Prostate gland (tissue), 2 donors: Measurements from ENCODE around the gene FRRS1L. TPM values are rescaled to one million over a fixed set of nuclear protein-coding genes. Genes with fewer than 3 reads are reported as not detected.
A peak's percentile ranks its signal among the peaks of the same experiment; 100 is the strongest.

Experiments used
- DNase-seq: peaks from one replicate; pipeline ENCODE4 v3.0.0-alpha.2; 2019; ENCODE audit warnings: low spot score
- H3K27ac ChIP-seq, 2 donors: fragments of 200-600 bp; sonication (generic); 2 replicates each; pipeline ENCODE4 v1.5.1; 2017 to 2019
- H3K27me3 ChIP-seq: fragments of 200-600 bp; sonication (generic); replicated peaks from 2 replicates; pipeline ENCODE4 v1.5.1; 2019; ENCODE audit not compliant: insufficient read depth
- H3K36me3 ChIP-seq, 2 donors: fragments of 200-600 bp; sonication (generic); 1 replicate in 1 of 2; 2 replicates in 1 of 2; pipeline versions ENCODE4 v1.5.1 to v1.8.1; 2017 to 2019
- H3K4me1 ChIP-seq: fragments of 200-600 bp; sonication (generic); replicated peaks from 2 replicates; pipeline ENCODE4 v1.5.1; 2019
- H3K4me3 ChIP-seq, 2 donors: fragments of 200-600 bp; sonication (generic); 2 replicates each; pipeline ENCODE4 v1.5.1; 2017 to 2019
- H3K9me3 ChIP-seq: fragments of 200-600 bp; sonication (generic); 2 replicates; pipeline ENCODE4 v1.5.1; 2017
- POLR2A ChIP-seq: fragments of 450-650 bp; IDR thresholded peaks from one replicate; pipeline ENCODE4 v1.6.1; 2016; ENCODE audit warnings: antibody characterized with exemption, mild to moderate bottlenecking
- POLR2AphosphoS5 ChIP-seq: sonication (generic); formaldehyde crosslinking; IDR thresholded peaks from one replicate; pipeline ENCODE4 v1.6.1; 2017; ENCODE audit warnings: antibody characterized with exemption
- WGBS: methylation state at CpG from one replicate; pipeline ENCODE4 v1.1.5; 2018; 5-methylcytosine and 5-hydroxymethylcytosine counted together
- intact Hi-C: fragments of 100-400 bp; cut with DNase I; formaldehyde crosslinking; loops from one replicate; pipeline ENCODE4 v1.14.2; 2022
- total RNA-seq, 2 donors: library from RNA; depleted of rRNA; stranded (reverse); fragments of >200 nt; gene quantifications; one replicate each; pipeline ENCODE4 v1.1.0, GENCODE V29; 2016
- TF ChIP-seq, protein P1 (sequence below), 4 experiments: fragments of 200-600 bp in 2 of 4; fragments of 450-650 bp in 2 of 4; sonication (generic) in 2 of 4; IDR thresholded peaks; 1 replicate in 3 of 4; 2 replicates in 1 of 4; pipeline ENCODE4 v1.5.1; 2016 to 2019; ENCODE audit warnings: antibody characterized with exemption in 4 of 4, mild to moderate bottlenecking in 2 of 4, moderate library complexity in 2 of 4

The FRRS1L gene
- total RNA-seq, 2 donors from 2014 or later: 1.6 to 11.9 TPM

DNA sequence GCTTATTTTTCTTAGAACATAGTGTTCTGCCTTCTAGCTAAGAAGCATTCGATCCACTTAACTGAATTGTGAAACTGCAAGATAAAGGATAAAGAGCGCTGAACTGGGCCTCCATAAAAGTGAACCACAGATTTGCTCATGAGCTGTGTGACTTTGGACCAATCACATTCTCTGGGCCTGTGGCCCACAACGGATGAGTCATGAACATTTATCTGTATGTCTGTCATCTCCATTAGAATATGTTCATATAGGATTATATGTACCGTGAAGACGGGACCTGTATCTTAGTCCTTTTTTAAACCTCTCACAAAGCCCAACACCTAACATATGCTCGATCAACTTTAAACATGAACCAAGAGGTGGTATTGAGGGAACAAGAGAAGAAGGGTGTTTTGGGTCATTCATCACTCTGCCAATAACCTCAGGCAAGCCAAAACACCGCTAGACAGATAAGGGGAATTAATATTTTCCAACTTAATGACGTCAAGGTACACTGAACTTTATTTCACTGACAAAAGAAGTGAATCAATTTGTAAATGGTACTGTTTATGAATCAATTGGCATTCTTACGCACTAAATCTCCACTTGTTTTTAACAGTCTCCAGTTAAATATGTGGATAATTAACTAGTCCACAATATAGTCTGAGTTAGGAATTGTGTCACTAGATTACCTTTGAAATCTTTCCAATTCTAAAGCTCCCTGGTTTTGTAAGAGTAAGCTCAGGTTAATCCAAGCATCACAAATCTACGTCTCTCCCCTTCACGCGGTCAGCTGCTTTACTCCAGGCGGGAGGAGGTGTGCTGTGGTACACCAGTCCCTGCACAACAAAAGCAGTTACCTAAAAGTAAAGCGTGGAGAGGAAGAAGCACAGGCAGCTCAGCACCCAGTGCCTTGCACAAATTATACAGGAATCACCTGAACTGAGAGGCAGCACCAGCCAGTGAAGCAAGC is 48.9 kb downstream of the FRRS1L start:
- Histone ChIP-seq H3K36me3 (no peaks in the 10 kb centered on the region), H3K9me3 (no peaks in the 10 kb centered on the region), H3K4me3 (peak overlapping the region; percentile 68 to 90), H3K27ac (peak overlapping the region; percentile 80 to 83), H3K27me3 (no peaks in the 10 kb centered on the region), H3K4me1 (peaks cover 4% of the 10 kb centered on the region)
- WGBS: 17% methylated on average over 14 of the region's 14 CpGs
- DNase-seq: no peak
- TF ChIP-seq, protein P1, sequence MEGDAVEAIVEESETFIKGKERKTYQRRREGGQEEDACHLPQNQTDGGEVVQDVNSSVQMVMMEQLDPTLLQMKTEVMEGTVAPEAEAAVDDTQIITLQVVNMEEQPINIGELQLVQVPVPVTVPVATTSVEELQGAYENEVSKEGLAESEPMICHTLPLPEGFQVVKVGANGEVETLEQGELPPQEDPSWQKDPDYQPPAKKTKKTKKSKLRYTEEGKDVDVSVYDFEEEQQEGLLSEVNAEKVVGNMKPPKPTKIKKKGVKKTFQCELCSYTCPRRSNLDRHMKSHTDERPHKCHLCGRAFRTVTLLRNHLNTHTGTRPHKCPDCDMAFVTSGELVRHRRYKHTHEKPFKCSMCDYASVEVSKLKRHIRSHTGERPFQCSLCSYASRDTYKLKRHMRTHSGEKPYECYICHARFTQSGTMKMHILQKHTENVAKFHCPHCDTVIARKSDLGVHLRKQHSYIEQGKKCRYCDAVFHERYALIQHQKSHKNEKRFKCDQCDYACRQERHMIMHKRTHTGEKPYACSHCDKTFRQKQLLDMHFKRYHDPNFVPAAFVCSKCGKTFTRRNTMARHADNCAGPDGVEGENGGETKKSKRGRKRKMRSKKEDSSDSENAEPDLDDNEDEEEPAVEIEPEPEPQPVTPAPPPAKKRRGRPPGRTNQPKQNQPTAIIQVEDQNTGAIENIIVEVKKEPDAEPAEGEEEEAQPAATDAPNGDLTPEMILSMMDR (IDR thresholded peaks at IDR 0.05): no peak
- TF ChIP-seq POLR2A (no peak), POLR2AphosphoS5 (no peak)
- intact Hi-C loops: loop anchor here (2.0 to 5.0 kb wide), 2 partner anchors 105 to 186 kb away; partner anchors contain the start of genes ABITRAM, CTNNAL1 and ELP1

DNA sequence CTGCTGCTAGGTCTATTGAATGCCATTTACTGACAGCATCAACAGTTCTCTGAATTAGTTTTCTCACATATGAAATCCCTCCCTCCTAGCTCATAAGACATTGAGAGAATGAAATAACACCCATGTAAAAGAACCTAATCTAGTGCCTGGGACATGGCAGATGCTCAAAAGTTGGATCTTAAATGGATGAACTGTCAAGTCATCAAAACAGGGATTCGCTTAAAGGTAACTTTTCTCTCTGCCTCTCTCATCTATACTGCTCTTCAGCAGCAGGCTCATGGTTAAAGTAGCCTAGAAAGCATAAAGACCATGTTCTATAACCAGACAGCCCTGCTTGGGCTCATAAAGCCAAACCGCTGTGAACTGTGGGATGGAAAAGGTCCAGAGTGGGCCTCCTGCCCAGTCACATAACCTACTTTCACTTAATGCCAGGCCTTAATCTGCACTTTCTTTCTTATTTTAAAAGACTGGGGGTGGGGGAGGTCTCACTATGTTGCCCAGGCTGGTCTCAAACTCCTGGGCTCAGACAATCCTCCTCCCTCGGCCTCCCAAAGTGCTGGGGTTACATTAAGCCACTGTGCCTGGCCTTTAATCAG is 51.0 kb downstream of the FRRS1L start:
- no peaks in the 10 kb centered on the region for H3K9me3 ChIP-seq
- DNase-seq: no peak
- peaks cover 4% of the 10 kb centered on the region for H3K4me1 ChIP-seq
- H3K27ac ChIP-seq: no peak overlapping the region
- intact Hi-C loops: loop anchor here (5.0 kb wide), 1 partner anchor 184 kb away; the partner anchor contains the start of genes ABITRAM and ELP1
- no peak for TF ChIP-seq POLR2A
- TF ChIP-seq, protein P1 (IDR thresholded peaks at IDR 0.05): no peak
- TF ChIP-seq POLR2AphosphoS5: no peak
- no peaks in the 10 kb centered on the region for H3K36me3 ChIP-seq
- H3K4me3 ChIP-seq: no peak overlapping the region
- no peaks in the 10 kb centered on the region for H3K27me3 ChIP-seq
- 65% methylated on average over 3 of the region's 3 CpGs for WGBS

DNA sequence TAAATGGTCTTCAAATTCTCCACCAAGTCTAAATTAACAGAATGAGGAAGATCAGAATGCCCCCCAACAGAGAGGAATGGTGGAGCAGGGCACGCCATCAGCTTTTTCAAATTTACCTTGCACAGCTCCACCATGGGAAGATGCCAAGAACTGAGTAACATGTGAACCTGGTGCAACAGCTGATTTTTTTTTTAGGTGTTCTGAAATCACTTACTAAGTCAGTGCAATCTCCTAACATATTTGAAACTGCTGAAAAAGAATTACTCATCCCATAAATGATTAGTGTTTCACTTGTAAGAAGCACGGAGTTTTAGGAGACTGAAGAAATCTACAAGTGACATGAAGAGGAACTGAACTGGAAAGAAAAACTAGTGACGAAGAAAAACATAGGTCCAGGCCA is 52.4 kb downstream of the FRRS1L start:
- Histone ChIP-seq H3K4me1 (peaks cover 4% of the 10 kb centered on the region), H3K4me3 (no peak overlapping the region), H3K9me3 (no peaks in the 10 kb centered on the region), H3K36me3 (no peaks in the 10 kb centered on the region), H3K27ac (peak overlapping the region in 1 of 2 donors; percentile 0), H3K27me3 (no peaks in the 10 kb centered on the region)
- TF ChIP-seq POLR2AphosphoS5 (no peak), POLR2A (no peak)
- TF ChIP-seq, protein P1 (IDR thresholded peaks at IDR 0.05): no peak
- DNase-seq: no peak
- intact Hi-C loops: loop anchor here (5.0 kb wide), 1 partner anchor 182 kb away; the partner anchor contains the start of genes ABITRAM and ELP1
- 58% methylated on average over 3 of the region's 3 CpGs for WGBS

DNA sequence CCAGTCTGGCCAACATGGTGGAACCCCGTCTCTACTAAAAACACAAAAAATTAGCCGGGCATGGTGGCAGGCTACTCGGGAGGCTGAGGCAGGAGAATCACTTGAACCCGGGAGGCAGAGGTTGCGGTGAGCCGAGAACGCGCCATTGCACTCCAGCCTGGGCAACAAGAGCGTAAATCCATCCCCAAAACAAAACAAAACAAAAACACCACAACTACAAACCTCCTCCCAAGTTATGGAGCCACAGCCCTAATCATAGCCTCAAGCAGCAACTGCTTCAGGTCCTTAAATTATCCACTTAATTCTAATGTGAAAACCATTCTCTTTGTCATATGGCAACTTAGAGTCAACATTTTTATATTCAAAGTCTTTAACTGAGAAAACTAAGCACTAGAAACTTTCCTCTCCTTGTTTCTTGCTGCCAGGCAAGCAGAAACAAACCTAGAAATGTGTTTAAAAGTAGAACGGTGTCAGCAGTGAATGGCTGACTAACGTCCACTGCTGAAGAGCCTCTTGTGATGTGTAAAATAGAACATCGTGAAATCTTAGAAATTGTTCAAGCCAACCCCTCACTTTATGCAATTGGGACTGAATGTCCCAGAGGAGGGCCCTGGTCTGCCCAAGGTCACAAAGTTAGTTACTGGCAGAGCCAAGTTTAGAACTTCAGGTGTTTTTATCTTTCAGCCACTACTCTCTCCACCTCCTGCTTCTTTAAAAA is 53.0 kb downstream of the FRRS1L start:
- TF ChIP-seq, protein P1 (IDR thresholded peaks at IDR 0.05): no peak
- H3K4me3 ChIP-seq: no peak overlapping the region
- intact Hi-C loops: no loop called here
- peak overlapping the region; percentile 0 to 29 for H3K27ac ChIP-seq
- H3K4me1 ChIP-seq: peaks cover 4% of the 10 kb centered on the region
- no peaks in the 10 kb centered on the region for H3K36me3 ChIP-seq
- H3K9me3 ChIP-seq: no peaks in the 10 kb centered on the region
- H3K27me3 ChIP-seq: no peaks in the 10 kb centered on the region
- no peak for DNase-seq
- WGBS: 77% methylated on average over 12 of the region's 12 CpGs
